Measurements from ENCODE around the gene C10orf62. TPM values are rescaled to one million over a fixed set of nuclear protein-coding genes. Genes with fewer than 3 reads are reported as not detected.

Gene C10orf62
- total and polyA plus RNA-seq, 9 of the 15 experiments (the other 6 are each of a cell fraction or from before 2014, with no cell fraction given) = not detected

GRCh38 chr10:97570789-97571471 is 18.6 kb upstream of the C10orf62 start:
- Histone ChIP-seq H4K20me1 (replicated peaks; ENCODE audit: control insufficient read depth, insufficient read depth, low read length) (no peaks in the 10 kb centered on the region), H3K27me3 (ENCODE audit: control insufficient read depth in 2 of 2, insufficient read depth in 2 of 2, low read length in 2 of 2) (no peaks in the 10 kb centered on the region), H3K9me1 (ENCODE audit: control insufficient read depth, insufficient read depth, low read length) (no peaks in the 10 kb centered on the region), H3K9me3 (replicated peaks; ENCODE audit: control insufficient read depth, insufficient read depth, low read depth, low read length) (no peaks in the 10 kb centered on the region), H3K4me3 (no peak overlapping the region), H3K9ac (ENCODE audit: insufficient read depth in 1 of 2, low read depth in 2 of 2, low read length in 2 of 2) (no peak overlapping the region), H3K27ac (ENCODE audit: extremely low read depth, low read depth, low read length) (no peak overlapping the region), H3K4me1 (replicated peaks in 1 of 2; ENCODE audit: control insufficient read depth in 2 of 2, insufficient read depth in 2 of 2, low read length in 2 of 2) (peaks cover 0 to 13% of the 10 kb centered on the region in 2 experiments; a peak in 3 of 5 replicates), H2AFZ (ENCODE audit: low read depth, low read length) (no peak overlapping the region), H3K79me2 (ENCODE audit: control insufficient read depth, insufficient read depth, low read length) (no peaks in the 10 kb centered on the region), H3K36me3 (ENCODE audit: control insufficient read depth, insufficient read depth, low read length) (no peaks in the 10 kb centered on the region), H3K4me2 (ENCODE audit: insufficient read depth, low read length) (no peak overlapping the region)
- BruUV-seq (replicated peaks) = no TSS peak
- 69% methylated on average over 5 of the region's 5 CpGs for WGBS (ENCODE audit: insufficient coverage, low coverage, missing lambda C conversion rate)
- in situ Hi-C loops (cut with MboI) = no loop called here
- no peak for DNase-seq (ENCODE audit: extremely low read depth in 1 of 4, low spot score in 3 of 4)
- POLR2A ChIA-PET = interaction anchor here (1.3 kb wide), 1 partner anchor 11 kb away, joined by 4 read pairs; no protein-coding TSS in a partner anchor
- TF ChIP-seq GABPB2 (CRISPR knock-in tag; conservative IDR thresholded peaks at IDR 0.05) = no peak
- TF ChIP-seq TFE3 (CRISPR knock-in tag; IDR thresholded peaks at IDR 0.05) = no peak
- no peak for TF ChIP-seq RB1 (IDR thresholded peaks at IDR 0.05; ENCODE audit: low read depth)
- TF ChIP-seq KAT7 (CRISPR knock-in tag; IDR thresholded peaks at IDR 0.05; ENCODE audit: borderline replicate concordance) = no peak
- TF ChIP-seq ZNF407 (IDR thresholded peaks at IDR 0.05; ENCODE audit: low read depth) = no peak
- ATAC-seq = no peak
- FAIRE-seq = no peak
- intact Hi-C loops (cut with micrococcal nuclease) = loop anchor here (5.0 to 10.0 kb wide), 2 partner anchors 114 to 161 kb away; partner anchors contain the start of gene AVPI1
- CTCF ChIA-PET (ENCODE audit: low intra/inter-chr PET ratio) = interaction anchor here (3.4 kb wide), 1 partner anchor 42 kb away, joined by 23 read pairs; no protein-coding TSS in a partner anchor

Measured in K562 (cell line).